ENCODE results near the gene GAL3ST1.
"Not testable (repeated sequence)": the region's sequence is repeated elsewhere in the genome, so short reads cannot be mapped to it uniquely, and the experiment has no call there.

GAL3ST1 gene

DNA sequence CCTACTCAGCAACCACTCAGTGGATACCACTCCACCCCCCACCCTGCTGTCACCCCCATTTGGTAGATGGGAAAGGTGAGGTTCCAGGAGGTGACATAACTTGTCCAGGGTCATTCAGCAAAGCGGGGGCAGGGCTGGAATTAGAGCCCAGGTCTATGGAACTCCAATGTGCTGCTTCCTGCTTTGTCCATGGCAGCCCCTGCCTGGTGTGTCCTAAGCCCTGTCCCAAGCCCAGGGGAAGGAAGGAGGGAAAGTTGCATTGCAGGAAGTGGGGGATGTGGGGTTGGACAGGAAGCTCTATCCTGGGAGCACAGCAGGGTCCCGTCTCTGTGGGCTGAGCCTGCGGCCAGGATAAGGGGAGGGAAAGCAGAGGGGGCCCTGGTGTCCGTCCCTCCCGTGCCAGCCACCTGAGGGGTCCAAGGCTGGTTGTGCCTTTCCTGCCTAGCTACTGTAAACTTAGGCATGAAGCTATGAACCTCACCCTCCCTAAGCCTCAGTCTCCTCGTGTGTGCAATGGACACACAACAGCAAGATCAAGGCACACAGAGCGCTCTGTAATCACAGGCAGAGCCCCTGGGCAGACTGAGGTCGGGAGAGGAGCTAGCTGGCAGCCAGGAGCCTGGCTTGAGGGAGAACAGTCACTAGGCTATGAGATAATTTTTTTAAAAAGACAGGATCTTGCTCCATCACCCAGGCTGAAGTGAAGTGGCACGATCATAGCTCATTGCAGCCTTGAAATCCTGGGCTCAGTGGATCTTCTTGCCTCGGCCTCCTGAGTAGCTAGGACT is 12.9 kb downstream of the GAL3ST1 start:
- H2AFZ ChIP-seq = no peak overlapping the region
- no peaks in the 10 kb centered on the region for H3K79me2 ChIP-seq
- H3K36me3 ChIP-seq (ENCODE audit: control insufficient read depth, insufficient read depth, low read length) = no peaks in the 10 kb centered on the region
- TF ChIP-seq, protein P1, sequence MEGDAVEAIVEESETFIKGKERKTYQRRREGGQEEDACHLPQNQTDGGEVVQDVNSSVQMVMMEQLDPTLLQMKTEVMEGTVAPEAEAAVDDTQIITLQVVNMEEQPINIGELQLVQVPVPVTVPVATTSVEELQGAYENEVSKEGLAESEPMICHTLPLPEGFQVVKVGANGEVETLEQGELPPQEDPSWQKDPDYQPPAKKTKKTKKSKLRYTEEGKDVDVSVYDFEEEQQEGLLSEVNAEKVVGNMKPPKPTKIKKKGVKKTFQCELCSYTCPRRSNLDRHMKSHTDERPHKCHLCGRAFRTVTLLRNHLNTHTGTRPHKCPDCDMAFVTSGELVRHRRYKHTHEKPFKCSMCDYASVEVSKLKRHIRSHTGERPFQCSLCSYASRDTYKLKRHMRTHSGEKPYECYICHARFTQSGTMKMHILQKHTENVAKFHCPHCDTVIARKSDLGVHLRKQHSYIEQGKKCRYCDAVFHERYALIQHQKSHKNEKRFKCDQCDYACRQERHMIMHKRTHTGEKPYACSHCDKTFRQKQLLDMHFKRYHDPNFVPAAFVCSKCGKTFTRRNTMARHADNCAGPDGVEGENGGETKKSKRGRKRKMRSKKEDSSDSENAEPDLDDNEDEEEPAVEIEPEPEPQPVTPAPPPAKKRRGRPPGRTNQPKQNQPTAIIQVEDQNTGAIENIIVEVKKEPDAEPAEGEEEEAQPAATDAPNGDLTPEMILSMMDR (IDR thresholded peaks at IDR 0.05) = no peak
- no peaks in the 10 kb centered on the region for H3K27me3 ChIP-seq (ENCODE audit: control insufficient read depth, insufficient read depth, low read length)
- no peak overlapping the region for H3K4me3 ChIP-seq (ENCODE audit: low read depth, low read length)
- H3K4me2 ChIP-seq (ENCODE audit: low read length) = no peak overlapping the region
- H3K27ac ChIP-seq = no peak overlapping the region
- no peaks in the 10 kb centered on the region for H3K9me3 ChIP-seq (ENCODE audit: control insufficient read depth, low read length)
- H3K9ac ChIP-seq = no peak overlapping the region
- no peaks in the 10 kb centered on the region for H3K4me1 ChIP-seq

DNA sequence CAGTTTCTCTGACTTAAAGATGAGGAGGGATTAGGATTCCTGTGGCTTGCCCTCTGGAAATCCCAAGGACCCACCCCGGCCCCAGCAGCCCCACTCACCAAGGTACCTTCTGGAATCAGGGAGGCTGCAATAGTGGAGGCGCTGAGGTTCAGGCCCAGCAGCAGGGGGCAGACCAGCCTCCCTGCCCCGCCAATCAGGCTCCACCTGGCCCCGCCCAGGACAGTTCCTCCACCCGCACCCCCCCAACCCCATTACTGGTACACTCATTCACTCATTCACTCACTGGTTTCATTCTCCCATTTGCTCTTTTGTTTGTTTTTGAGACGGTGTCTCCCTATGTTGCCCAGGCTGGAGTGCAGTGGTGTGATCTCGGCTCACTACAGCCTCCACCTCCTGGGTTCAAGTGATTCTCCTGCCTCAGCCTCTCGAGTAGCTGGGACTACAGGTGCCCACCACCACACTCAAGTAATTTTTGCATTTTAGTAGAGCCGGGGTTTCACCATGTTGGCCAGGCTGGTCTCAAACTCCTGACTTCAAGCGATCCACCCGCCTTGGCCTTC is 13.7 kb downstream of the GAL3ST1 start:
- not testable (repeated sequence) for H2AFZ ChIP-seq; H3K27ac ChIP-seq; H3K9ac ChIP-seq; H3K27me3 ChIP-seq (ENCODE audit: control insufficient read depth, insufficient read depth, low read length); H3K79me2 ChIP-seq; H3K4me1 ChIP-seq; H3K36me3 ChIP-seq (ENCODE audit: control insufficient read depth, insufficient read depth, low read length); H3K4me2 ChIP-seq (ENCODE audit: low read length); H3K4me3 ChIP-seq (ENCODE audit: low read depth, low read length); H3K9me3 ChIP-seq (ENCODE audit: control insufficient read depth, low read length)

DNA sequence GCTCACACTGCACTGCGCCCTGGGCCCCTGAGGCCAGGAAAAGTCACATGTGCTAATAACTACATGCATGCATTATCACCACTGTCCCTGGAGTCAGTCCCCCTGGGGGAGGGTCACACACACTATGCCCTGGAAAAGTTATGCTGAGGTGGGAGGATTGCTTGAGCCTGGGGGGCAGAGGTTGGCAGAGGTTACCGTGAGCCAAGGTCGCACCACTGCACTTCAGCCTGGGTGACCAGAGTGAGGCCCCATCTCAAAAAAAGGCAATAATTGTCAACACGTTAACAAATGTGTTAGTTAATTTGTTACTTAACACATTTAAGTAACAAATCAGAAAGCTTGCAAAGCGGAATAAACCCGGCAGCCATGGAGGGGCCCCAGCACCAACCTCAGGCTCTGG is 14.6 kb downstream of the GAL3ST1 start:
- H3K4me3 ChIP-seq (ENCODE audit: low read depth, low read length) = no peak overlapping the region
- no peak overlapping the region for H2AFZ ChIP-seq
- no peaks in the 10 kb centered on the region for H3K9me3 ChIP-seq (ENCODE audit: control insufficient read depth, low read length)
- no peaks in the 10 kb centered on the region for H3K4me1 ChIP-seq
- no peaks in the 10 kb centered on the region for H3K79me2 ChIP-seq
- H3K4me2 ChIP-seq (ENCODE audit: low read length) = no peak overlapping the region
- H3K27me3 ChIP-seq (ENCODE audit: control insufficient read depth, insufficient read depth, low read length) = no peaks in the 10 kb centered on the region
- TF ChIP-seq, protein P1 (IDR thresholded peaks at IDR 0.05) = no peak
- no peak overlapping the region for H3K9ac ChIP-seq
- H3K36me3 ChIP-seq (ENCODE audit: control insufficient read depth, insufficient read depth, low read length) = no peaks in the 10 kb centered on the region
- no peak overlapping the region for H3K27ac ChIP-seq

DNA sequence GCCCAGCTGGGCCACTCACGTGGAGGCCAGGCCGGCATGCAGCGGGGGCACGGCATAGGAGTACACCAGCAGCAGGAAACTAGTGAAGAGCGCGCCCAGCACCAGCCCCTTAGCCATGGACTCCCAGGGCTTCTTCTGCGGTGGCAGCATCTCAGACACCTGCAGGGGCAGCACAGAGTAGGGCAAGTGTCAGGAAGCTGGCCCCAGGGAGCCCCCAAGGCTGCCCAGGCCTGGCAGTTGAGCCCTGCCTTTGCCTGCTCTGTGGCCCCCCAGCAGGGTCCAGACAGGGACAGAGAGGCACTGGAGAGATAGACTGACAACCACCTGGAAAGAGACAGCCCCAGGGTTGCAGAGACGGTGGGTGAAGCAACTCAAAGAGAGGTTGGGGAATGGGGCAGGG is 17.2 kb downstream of the GAL3ST1 start:
- Histone ChIP-seq H3K9me3 (ENCODE audit: control insufficient read depth, low read length) (no peaks in the 10 kb centered on the region), H3K4me3 (ENCODE audit: low read depth, low read length) (no peak overlapping the region), H3K36me3 (ENCODE audit: control insufficient read depth, insufficient read depth, low read length) (no peaks in the 10 kb centered on the region), H3K27me3 (ENCODE audit: control insufficient read depth, insufficient read depth, low read length) (no peaks in the 10 kb centered on the region), H3K4me2 (ENCODE audit: low read length) (no peak overlapping the region), H3K9ac (no peak overlapping the region), H3K4me1 (no peaks in the 10 kb centered on the region), H3K27ac (no peak overlapping the region), H2AFZ (no peak overlapping the region), H3K79me2 (no peaks in the 10 kb centered on the region)
- TF ChIP-seq, protein P1 (IDR thresholded peaks at IDR 0.05) = no peak

DNA sequence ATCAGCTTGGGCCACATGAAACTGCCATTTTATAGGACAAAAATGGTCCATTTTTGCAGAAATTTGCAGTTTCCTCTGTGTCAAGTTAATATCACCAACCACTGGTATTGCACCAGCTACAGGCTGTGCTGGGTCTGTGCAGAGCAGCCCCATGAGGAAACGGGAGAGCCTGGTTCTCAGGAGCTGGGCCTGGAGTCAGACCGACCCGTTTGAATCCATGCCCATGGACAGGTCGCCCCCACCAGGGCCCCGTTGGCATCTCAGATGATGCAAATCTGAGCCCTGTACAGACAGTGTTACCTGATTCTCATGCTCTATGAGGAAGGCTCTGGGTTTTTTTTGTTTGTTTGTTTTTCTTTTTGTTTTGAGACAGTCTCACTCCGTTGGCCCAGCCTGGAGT is 18.1 kb downstream of the GAL3ST1 start:
- no peak overlapping the region for H2AFZ ChIP-seq
- no peaks in the 10 kb centered on the region for H3K9me3 ChIP-seq (ENCODE audit: control insufficient read depth, low read length)
- H3K4me3 ChIP-seq (ENCODE audit: low read depth, low read length) = no peak overlapping the region
- H3K27ac ChIP-seq = no peak overlapping the region
- no peaks in the 10 kb centered on the region for H3K36me3 ChIP-seq (ENCODE audit: control insufficient read depth, insufficient read depth, low read length)
- H3K27me3 ChIP-seq (ENCODE audit: control insufficient read depth, insufficient read depth, low read length) = no peaks in the 10 kb centered on the region
- TF ChIP-seq, protein P1 (IDR thresholded peaks at IDR 0.05) = no peak
- no peaks in the 10 kb centered on the region for H3K4me1 ChIP-seq
- no peak overlapping the region for H3K4me2 ChIP-seq (ENCODE audit: low read length)
- no peaks in the 10 kb centered on the region for H3K79me2 ChIP-seq
- no peak overlapping the region for H3K9ac ChIP-seq

Data from parathyroid adenoma (tissue), 2 donors.